Measurements from ENCODE around the gene SOCS3.
"Not testable (repeated sequence)": the region's sequence is repeated elsewhere in the genome, so short reads cannot be mapped to it uniquely, and the experiment has no call there.

Gene SOCS3

DNA sequence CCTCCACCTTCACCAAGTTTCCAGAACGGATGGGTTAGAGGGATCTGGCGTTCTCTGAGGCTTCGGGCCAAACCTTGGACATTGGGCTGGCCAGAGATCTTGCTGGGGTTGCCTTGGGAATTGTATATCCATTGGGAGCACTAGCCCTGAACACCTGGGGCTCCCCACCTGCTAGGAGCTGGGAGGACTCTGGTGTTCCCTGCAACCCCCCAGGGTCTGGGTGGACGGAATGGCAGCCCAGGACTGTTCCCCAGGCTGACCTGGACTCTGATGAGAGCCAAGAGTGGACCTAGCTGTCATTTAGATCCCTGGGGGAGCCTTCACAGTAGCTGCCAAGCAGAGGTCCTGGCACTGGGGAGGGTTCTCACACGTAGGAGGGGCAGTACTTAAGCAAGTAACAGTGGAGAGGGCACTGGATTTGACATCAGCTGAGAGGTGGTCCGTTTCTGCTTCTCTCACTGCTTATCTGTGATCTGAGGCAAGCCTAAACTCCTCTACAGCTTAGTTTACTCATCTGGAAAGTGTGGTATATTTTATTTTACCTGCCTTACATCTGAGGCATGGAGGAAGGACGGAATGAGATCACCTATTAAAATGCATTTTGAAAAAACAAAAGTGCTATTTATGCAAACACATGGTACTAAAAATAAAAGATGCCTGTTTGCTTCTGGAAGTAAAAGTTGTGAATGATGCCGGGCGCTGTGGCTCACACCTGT, 11.7 kb downstream of the SOCS3 start:
- no peak for DNase-seq (ENCODE audit: low spot score)

DNA sequence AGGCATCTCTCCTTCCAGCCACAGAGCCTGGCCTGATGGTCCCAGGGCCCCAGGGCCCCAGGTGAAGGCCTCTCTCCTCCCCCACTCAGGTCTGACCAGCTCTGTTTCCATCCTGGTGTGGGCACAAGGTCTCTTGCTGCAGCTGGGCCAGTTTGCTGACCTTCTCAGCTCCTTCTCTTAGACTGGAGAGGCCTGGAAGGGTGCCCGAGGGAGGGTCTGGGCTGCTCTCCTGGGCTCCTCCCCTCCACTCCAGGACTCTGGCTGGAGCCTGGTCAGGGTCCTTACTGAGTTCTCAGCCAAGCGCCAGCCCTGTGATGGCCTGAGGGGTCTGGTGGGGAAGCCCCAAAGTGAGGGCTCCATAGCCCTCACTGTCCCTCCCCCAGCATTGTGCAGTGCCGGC, 12.4 kb downstream of the SOCS3 start:
- DNase-seq (ENCODE audit: low spot score) = no peak

DNA sequence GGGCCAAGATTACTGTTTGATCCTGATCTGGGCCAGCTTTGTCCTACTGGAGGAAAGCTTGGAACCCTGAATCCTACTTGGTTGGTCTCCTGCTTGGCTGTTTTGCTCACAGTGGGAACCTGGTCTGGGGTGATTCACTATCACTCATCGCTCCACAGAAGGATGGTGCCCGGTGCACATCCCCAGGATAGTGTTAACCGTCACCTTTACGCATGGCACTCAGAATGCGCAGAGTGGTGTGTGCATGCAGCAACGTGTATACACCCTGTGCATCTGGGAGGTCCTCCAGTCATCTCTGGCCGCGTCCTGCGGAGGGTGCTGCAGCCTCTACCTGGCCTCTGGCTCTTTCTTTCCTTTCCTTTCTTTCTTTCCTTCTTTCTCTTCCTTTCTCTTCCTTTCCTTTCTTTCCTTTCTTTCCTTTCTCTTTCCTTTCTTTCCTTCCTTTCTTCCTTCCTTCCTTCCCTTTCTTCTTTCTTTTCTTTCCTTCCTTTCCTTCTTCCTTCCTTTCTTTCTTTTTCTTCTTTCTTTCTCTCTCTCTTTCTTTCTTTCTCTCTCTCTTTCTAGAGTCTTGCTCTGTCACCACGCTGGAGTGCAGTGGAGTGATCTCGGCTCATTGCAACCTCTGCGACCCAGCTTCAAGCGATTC, 13.1 kb downstream of the SOCS3 start:
- DNase-seq (ENCODE audit: low spot score) = no peak

DNA sequence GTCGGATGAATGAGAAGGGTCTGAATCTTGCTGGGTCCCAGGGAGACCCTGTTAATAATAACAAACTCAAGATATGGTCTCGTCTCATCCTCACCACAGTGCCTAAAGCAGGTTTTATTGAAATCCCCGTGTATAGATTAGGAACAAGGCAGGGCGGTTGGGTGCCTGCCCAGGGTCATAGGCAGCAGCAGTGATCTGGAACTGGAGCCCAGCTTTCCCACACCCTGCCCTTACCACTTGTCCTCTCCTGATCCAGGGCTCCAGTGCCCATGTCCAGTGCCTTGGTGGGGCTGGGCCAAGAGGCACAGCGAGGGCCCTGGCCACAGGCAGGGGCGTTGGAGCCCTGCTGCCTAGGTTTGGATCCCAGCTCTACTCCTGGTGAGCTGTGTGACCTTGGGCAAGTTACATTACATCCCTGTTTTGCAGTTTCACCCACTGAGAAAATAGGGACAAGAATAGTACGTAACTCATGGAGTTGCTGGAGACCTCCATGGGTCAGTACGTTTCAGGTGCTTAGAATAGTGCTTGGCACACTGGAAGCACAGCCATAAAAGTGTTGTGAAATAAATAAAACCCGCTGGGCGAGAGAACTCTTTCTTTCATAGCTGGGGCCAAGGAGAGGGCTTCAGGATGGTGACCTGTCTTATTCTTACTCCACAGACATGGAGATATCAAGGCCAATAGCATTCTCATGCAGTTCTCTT, 13.9 kb downstream of the SOCS3 start:
- DNase-seq (ENCODE audit: low spot score) = no peak

DNA sequence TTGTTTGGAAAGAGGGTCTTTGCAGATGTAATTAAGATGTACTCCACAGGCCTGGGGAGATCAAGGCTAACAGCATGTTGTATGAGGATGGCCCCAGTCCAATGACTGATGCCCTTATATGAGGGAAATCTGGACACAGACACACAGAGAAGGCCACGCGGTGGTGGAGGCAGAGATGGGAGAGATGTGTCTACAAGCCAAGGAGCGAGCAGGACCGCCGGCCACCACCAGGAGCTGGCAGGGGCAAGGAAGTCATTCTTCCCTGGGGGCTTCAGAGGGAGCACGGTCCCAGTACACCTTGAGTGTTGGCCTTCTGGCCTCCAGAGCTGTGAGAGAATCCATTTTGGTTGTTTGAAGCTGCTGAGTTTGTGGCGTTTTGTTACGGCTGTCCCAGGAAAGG, 14.7 kb downstream of the SOCS3 start:
- no peak for DNase-seq (ENCODE audit: low spot score)

DNA sequence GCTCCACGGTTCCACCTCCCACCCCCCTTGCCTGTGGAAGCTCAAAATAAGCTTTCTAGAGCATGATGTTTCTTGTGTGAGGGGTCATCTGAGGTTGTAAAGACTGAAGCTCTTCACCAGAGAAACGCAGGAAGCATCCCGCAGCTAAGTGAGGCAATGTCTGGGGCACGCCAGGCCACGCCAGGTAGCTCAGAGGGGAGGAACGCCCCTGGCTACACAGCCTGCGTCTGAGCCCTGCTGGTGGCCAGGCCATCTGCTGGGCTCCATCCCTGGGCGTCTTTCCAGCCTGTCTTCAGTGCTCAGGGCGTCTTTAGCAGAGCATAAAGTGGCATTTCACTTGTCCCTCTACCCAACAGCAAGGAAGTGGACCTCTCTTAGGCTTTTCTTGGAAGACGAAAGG, 15.2 kb downstream of the SOCS3 start:
- no peak for DNase-seq (ENCODE audit: low spot score)

DNA sequence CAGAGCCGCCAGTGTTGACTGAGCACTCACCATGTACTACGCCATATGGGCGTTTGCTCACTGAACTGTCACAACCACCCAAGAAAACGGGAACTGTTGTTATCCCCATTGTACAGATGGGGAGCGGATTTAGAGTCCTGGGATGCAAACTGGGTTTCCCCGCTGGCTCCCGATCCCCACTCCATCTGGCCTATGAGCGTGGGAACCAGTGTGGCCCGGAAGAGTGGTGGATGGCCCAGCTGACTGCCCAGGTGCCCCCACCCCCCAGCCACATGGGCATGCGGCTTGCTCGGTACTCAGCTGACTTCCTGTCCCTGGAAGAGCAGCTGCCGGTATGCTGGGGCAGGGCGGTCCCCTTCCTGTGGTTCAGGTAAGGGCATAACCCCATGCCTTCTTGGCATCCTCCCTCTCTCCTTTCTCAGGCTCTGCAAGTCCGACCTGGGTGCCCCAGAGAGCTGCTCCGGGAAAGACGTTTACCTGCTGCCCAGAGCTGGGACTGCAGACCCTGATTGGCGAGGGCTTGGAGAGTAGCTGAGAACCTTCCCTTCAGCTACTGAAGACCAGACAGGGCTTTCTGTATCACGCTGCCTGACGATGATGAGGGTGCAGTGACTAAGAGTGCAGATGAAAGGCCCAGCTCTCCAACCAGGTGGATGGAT, 16.2 kb downstream of the SOCS3 start:
- DNase-seq (ENCODE audit: low spot score) = peak; percentile 82

DNA sequence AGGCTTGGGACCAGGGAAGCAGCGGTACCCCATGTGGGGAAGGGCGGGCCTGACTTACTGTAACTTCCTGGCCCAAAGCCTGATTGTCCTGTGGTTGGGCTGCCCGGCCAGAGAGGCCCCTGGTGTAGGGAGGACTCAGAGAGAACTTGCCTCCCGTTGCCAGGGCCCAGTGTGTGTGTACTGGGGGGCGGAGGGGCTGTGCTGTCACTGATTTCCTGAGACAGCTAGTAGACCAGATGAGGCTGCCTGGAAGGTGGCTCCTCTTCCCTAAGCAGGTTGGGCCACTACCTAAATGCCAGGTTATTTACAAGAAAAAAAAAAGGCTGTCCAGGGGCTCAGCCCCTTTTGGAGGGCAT, 16.7 kb downstream of the SOCS3 start:
- no peak for DNase-seq (ENCODE audit: low spot score)

DNA sequence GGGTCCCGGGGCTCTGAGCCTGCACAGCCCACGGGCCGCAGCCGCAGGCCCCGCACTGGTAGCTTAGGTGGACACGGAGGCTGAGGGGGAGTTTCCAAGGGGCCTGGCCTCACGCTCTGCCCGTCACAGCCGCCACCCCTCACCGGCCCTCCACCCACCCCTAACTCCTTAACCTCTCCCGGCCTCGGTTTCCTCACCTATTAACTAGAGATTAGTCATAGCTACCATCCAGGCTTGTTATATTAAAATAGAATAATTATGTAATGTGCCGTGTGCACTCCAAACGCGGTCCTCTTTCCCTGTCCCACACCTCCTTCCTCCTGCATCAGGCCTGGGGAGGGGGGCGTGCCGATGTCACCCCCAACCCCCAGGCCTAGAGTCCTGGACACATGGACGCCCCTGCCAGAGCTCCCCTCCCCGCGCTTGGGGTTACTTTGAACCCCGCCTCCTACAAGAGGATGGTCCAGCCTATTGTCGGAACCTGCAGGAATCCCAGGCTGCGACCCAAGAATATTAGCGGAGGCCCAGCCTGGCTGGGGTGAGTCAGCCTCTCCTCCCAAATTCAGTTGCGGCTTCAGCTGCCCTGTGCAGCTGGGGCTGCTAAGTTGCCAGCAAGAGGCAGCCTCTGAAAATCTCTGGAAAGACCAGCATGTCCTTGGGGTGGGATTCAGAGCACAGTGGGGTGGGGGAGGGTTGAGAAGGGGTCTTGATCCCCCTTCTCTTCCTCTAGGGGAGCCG, 17.3 kb downstream of the SOCS3 start:
- DNase-seq (ENCODE audit: low spot score) = no peak

DNA sequence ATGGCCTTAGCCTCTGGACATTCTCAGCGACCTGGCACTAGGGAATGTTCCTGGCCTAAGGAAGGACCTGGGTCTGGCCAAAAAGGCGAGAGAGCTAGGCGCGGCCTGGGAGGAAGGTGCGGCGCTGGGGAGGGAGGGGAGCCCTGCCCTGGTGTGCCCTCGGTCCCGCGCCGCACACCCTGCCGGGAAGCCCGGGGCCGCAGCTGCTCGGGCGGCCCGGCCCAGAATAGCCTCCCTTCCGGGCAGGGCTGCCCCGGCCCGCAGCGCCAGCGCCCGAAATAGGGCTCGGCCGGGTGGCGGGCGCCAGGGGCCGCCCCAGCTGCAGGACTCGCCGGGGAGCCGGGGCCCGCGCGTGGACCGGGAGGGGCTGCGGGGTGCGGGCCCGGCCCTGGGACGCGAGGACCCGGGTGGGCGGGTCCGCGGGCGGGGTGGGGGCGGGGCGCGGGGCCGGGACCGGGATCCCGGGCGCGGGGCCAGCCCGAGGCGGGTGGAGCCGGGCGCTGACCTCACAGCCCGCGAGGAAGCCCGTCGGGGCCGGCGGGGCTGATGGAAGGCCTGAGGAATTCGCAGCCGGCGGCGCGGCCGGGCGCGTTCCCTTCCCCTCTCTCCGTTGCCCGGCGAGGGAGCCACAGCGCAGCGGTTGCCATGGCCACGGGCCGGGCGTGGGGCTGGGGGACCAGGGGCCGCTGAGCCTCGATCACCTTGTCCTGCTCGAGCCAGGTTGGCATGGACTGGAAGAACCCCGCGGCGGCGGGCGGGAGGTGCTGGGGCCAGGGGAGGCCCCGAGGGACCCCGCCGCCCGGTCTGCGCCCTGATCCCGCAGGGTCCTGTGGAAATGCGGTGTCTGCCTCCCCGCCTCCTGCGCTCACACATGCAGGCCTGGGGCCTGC, 18.1 kb downstream of the SOCS3 start:
- DNase-seq (ENCODE audit: low spot score) = no peak

DNA sequence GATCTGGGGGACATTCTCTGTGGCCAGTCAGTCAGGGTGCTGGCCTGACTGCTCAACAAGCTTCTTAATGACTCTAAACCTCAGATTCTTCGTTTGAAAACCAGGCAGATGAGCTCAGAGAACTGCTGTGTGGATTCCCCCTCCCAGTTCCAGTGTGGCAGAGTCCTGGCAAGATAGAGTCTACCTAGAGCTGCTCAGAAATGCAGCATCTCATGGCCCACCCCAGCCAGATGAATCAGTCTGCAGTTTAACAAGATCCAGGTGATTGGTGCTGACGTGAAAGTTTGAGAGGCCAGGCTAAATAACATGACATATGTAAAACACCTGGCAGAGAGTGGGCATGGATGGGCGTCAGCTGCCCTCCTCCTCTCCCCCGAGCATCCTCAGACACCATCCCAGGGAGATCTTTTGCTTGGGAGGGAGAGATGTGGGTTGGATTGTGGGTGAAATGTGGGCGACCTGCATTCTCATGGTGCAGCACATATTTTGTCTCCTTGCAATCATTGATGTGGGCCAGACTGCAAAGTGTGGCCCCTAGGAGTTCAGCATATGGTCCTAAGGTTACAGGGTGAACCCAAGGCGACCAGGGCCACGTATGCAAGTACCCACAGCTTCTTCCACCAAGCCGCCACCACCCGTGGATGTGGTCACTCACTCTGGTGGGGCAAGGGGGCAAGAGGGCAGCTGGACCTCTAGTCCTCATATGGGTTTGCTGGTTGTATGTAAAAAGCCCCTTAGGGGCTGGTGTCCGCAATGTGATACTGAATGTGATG, 19.5 kb downstream of the SOCS3 start:
- DNase-seq (ENCODE audit: low spot score) = no peak

DNA sequence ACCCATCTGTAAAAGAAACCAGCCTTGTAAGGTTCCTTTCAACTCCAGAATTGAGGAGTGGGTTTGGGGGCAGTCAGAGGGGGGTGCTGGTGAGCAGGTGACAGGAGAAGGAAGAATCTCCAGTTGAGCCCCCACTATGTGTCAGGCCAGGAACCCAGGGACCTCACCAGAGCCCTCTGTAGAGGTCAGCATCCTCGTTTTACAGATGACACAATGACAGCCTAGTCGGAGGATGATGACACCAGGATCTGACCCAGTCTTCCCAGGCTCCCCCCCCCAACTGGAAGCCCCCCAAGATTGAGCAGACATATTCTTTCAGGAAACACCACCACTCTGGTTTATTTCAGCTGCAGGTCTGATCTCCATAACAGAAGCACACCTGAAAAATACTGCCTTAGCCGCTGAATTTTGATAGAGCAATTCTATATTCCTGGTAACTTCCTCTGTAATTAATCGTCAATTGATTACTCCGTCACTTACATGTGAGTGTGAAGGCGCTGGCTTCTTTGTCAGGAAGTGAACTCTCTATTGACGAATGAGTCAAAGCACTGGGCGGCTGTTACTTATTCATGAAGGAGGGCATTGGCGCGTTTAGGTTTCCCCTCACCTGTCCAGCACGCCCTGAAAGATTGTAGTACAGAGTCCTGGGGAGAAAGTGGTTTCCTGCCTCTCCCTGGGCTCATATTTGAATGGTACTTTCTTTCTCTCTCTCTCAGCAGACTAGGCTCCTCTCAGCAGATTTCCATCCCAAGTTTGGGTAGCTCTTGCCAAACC, 21.2 kb downstream of the SOCS3 start:
- DNase-seq (ENCODE audit: low spot score) = no peak

DNA sequence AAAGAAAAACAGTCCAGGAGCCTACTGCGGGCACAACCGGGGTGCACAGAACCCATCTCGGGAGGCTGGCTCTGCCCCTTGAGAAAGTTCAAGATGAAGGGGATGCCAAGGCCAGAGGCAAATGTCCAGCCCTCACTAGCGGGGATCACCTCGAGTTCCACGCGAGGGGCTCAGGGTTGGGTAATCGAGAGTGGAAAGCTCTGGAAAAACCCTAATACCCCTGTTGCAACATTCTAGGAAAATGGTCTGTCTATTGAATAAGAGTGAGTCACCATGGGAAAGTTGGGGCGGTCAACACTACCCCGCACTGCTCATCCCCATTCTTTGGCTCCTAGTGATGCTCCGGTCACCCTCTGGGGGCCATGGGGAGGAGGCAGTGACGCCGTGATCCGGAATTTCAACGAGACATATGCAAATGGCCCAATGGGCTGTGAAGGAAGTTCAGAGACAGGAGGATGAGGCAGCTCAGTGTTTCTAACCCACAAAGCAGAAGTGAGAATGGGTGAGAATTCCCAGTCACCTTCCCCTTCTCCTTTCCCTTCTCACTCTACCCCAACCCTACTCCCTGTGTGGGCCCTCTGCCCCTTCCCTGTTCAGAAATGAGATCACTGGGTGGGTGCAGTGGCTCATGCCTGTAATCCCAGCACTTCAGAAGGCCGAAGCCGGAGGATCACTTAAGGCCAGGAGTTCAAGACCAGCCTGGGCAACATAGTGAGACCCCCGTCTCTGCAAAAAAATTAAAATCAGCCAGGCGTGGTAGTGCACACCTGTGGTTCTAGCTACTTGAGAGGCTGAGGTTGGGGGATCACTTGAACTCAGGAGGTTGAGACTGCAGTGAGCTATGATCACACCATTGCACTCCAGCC, 22.4 kb downstream of the SOCS3 start:
- DNase-seq (ENCODE audit: low spot score) = peak; percentile 86

DNA sequence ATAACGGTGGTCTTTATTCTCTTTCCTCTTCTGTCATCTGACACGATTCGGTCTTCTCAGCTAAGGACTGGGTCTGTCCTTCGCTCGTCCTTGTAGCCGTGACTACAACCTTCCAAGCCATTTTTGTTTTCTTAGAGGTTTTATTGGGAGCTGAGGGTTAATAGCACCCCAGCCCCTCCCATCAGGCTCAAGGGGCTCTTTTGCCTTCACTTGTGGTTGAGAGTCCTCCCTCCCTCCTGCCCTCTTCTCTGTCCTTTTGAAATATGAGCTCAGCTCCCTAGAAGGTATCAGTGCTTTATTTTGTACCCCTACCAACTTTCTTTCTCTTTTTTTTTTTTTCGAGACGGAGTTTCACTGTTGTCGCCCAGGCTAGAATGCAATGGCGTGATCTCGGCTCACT, 24.7 kb downstream of the SOCS3 start:
- no peak for DNase-seq (ENCODE audit: low spot score)

DNA sequence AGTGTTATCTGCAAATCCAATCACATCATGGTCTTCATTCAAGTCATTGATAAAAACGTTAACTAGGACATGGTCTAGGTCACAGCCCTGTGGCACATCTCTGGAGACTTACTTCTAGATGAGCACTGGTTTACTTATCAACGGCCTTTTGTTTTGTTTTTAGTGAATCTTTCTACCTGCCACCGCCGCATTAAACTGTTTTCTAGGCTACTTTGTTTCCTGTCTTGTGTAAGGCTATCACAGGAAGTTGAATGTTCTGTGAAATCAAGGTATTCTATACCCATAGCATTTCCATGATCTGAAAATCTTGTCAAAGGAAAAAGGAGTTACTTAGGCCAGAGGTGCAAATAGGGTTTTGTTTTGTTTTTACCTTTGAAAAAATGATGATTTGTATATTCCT, 26.9 kb downstream of the SOCS3 start:
- no peak for DNase-seq (ENCODE audit: low spot score)

DNA sequence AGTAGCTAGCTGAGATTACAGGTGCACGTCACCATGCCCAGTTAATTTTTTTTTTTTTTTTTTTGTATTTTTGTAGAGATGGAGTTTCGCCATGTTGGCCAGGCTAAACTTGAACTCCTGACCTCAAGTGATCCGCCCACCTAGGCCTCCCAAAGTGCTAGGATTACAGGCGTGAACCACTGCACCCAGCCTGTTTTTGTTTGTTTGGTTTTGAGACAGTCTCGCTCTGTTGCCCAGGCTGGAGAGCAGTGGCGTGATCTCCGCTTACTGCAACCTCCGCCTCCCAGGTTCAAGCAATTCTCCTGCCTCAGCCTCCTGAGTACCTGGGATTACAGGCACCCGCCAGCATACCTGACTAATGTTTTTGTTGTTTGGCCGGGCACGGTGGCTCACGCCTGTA, 28.5 kb downstream of the SOCS3 start:
- not testable (repeated sequence) for DNase-seq (ENCODE audit: low spot score)

DNA sequence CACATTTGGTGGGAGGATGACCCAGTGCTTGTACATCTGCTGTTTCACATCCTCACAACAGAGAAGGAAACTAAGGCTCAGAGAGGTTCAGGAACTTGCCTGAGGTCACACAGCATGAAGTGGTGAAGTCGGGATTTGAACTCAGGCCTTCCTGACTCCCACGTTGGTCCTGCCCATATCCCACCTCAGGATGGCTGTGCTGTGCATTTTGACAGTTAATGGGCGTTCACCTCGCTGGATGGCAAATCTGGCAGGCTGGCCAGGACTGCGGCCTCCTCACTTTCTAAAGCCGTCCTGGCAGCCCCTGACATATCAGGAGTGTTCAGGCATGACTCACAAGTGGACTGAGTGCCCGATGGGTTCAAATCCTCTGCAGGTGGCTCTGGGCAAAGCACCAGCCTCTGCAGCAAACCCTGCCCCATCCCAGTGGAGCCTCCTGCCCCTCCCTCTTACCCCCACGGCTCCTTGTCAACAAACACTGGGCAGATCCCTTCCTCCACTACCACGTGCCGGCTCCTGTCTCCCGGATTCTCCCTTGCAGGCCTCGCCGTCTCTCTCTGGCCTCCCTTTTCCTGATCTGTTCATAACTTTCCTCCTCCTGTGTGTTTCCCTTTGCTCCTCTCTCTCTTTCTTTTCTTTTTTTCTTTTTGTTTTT, 29.2 kb downstream of the SOCS3 start:
- no peak for DNase-seq (ENCODE audit: low spot score)

Data from germinal center (tissue), 1 donor.